Spleen (tissue), 11 donors: ENCODE measurements around the gene E4F1. TPM values are rescaled to one million over a fixed set of nuclear protein-coding genes. Genes with fewer than 3 reads are reported as not detected.
"Not testable (repeated sequence)": the region's sequence is repeated elsewhere in the genome, so short reads cannot be mapped to it uniquely, and the experiment has no call there.

Source experiments
- DNase-seq: peaks from one replicate; pipeline ENCODE4 v3.0.0-alpha.2; 2020
- H3K27ac ChIP-seq, 8 donors: fragments of 200-600 bp; sonication (generic) in 7 of 8; 1 replicate in 4 of 8; 2 replicates in 4 of 8; pipeline versions ENCODE4 v1.5.0 to v1.8.0; 2016 to 2021; ENCODE audit warnings: inconsistent platforms in 4 of 8, mild to moderate bottlenecking in 4 of 8, moderate library complexity in 1 of 8
- H3K27me3 ChIP-seq, 7 donors: fragments of 200-600 bp; sonication (generic) in 6 of 7; replicated peaks in 1 of 7; 1 replicate in 4 of 7; 2 replicates in 3 of 7; pipeline versions ENCODE4 v1.5.0 to v1.8.0; 2016 to 2021; ENCODE audit warnings: inconsistent platforms in 3 of 7, mild to moderate bottlenecking in 1 of 7
- H3K36me3 ChIP-seq, 6 donors: fragments of 200-600 bp; sonication (generic) in 5 of 6; 1 replicate in 4 of 6; 2 replicates in 2 of 6; pipeline versions ENCODE4 v1.5.0 to v1.8.0; 2016 to 2021; ENCODE audit warnings: inconsistent platforms in 2 of 6
- H3K4me1 ChIP-seq, 6 donors: fragments of 200-600 bp; sonication (generic) in 5 of 6; 1 replicate in 3 of 6; 2 replicates in 3 of 6; pipeline versions ENCODE4 v1.5.0 to v1.8.0; 2016 to 2021; ENCODE audit warnings: inconsistent platforms in 3 of 6
- H3K4me3 ChIP-seq, 8 donors: fragments of 200-600 bp; sonication (generic) in 7 of 8; 1 replicate in 4 of 8; 2 replicates in 4 of 8; pipeline versions ENCODE4 v1.5.0 to v1.8.0; 2016 to 2021; ENCODE audit warnings: inconsistent platforms in 4 of 8, mild to moderate bottlenecking in 4 of 8, moderate library complexity in 2 of 8
- H3K9me3 ChIP-seq, 8 donors: fragments of 200-600 bp; sonication (generic) in 7 of 8; 1 replicate in 4 of 8; 2 replicates in 4 of 8; pipeline versions ENCODE4 v1.5.0 to v1.8.0; 2016 to 2021; ENCODE audit warnings: inconsistent platforms in 4 of 8
- CTCF ChIP-seq, 11 experiments: fragments of 200-600 bp in 7 of 11; fragments of 450-650 bp in 4 of 11; sonication (generic) in 4 of 11; IDR thresholded peaks in 8 of 11; conservative IDR thresholded peaks in 3 of 11; 1 replicate in 7 of 11; 2 replicates in 4 of 11; pipeline versions ENCODE4 v1.4.0 to v1.8.0; 2016 to 2021; ENCODE audit warnings: antibody characterized with exemption in 11 of 11, inconsistent platforms in 4 of 11, mild to moderate bottlenecking in 1 of 11
- POLR2A ChIP-seq, 3 donors: fragments of 450-650 bp; IDR thresholded peaks; one replicate each; pipeline ENCODE4 v1.5.1; 2017; ENCODE audit warnings: antibody characterized with exemption in 3 of 3, mild to moderate bottlenecking in 1 of 3
- POLR2AphosphoS5 ChIP-seq, 3 donors: sonication (generic); formaldehyde crosslinking; IDR thresholded peaks; one replicate each; pipeline ENCODE4 v1.5.1; 2017; ENCODE audit warnings: antibody characterized with exemption in 3 of 3
- WGBS, 5 donors: extraction: QIAGEN DNeasy Blood & Tissue Kit in 3 of 5; methylation state at CpG; one replicate each; pipeline versions ENCODE4 v1.1.5 to v1.1.7; 2013 to 2018; 5-methylcytosine and 5-hydroxymethylcytosine counted together
- intact Hi-C: fragments of 100-400 bp; cut with DNase I; formaldehyde crosslinking; loops from one replicate; pipeline ENCODE4 v1.15.0; 2023; ENCODE audit warnings: low total_unique reads
- polyA plus RNA-seq, 3 donors: library from polyadenylated mRNA; stranded (reverse); fragments of 200-250 nt; gene quantifications; one replicate each; pipeline ENCODE4 v1.2.1, GENCODE V29; 2013
- total RNA-seq, 7 donors: library from RNA; depleted of rRNA in 3 of 7; stranded (reverse); fragments of >200 nt in 3 of 7; fragmentation: NEBNext Ultra II Directional in 4 of 7; extraction: Animal tissue kit (Norgen Biotek cat#: 25700) in 4 of 7; gene quantifications; one replicate each; pipeline versions ENCODE4 v1.1.0 to v1.2.1, GENCODE V29; 2016 to 2021
- donor health status: healthy with polysubstance abuse.
- donor health status: DM: no; HTN: no; CAD: no; lungs with moderate emphysema.
- donor health status: DM: no; HTN: no; CAD: no.
- donor health status: Bipolar disorder and iron deficiency.
- donor health status: healthy.
- donor health status: DM: no; HTN: no; CAD: no.
- donor health status: DM: yes; HTN: yes; CAD: no.

Gene E4F1
- total and polyA plus RNA-seq, 10 donors: 20.8 to 41.4 (median 29.1) TPM

- Histone ChIP-seq H3K27ac (no peak overlapping the region), H3K9me3 (no peaks in the 10 kb centered on the region), H3K4me1 (peaks cover 9 to 22% (median 17%) of the 10 kb centered on the region in 6 donors), H3K4me3 (no peak overlapping the region), H3K36me3 (no peaks in the 10 kb centered on the region), H3K27me3 (peaks cover 9 to 59% (median 37%) of the 10 kb centered on the region in 7 donors)
- DNase-seq: no peak
- intact Hi-C loops: no loop called here
- TF ChIP-seq POLR2AphosphoS5 (IDR thresholded peaks at IDR 0.05) (no peak), CTCF (IDR thresholded peaks at IDR 0.05 in 8 of 11, conservative IDR thresholded peaks at IDR 0.05 in 3 of 11) (no peak), POLR2A (IDR thresholded peaks at IDR 0.05) (no peak)
- WGBS, 5 donors: 67 to 89% (median 76%) methylated on average over 4 to 5 of the region's 5 CpGs
These were observed 24.3 kb upstream of the E4F1 start for GRCh38 chr16:2199095-2199494.

GRCh38 chr16:2199621-2200139 is 23.7 kb upstream of the E4F1 start:
- H3K4me3 ChIP-seq: no peak overlapping the region
- no peaks in the 10 kb centered on the region for H3K36me3 ChIP-seq
- no peaks in the 10 kb centered on the region for H3K9me3 ChIP-seq
- 71 to 79% (median 77%) methylated on average over 4 to 14 of the region's 14 CpGs for WGBS, 5 donors
- TF ChIP-seq CTCF (IDR thresholded peaks at IDR 0.05 in 8 of 11, conservative IDR thresholded peaks at IDR 0.05 in 3 of 11): no peak
- no peak for TF ChIP-seq POLR2A (IDR thresholded peaks at IDR 0.05)
- TF ChIP-seq POLR2AphosphoS5 (IDR thresholded peaks at IDR 0.05): no peak
- H3K27me3 ChIP-seq: peaks cover 9 to 53% (median 31%) of the 10 kb centered on the region in 7 donors
- peaks cover 11 to 28% (median 22%) of the 10 kb centered on the region in 6 donors for H3K4me1 ChIP-seq
- intact Hi-C loops: no loop called here
- DNase-seq: no peak
- no peak overlapping the region for H3K27ac ChIP-seq

GRCh38 chr16:2200313-2200712 is 23.1 kb upstream of the E4F1 start:
- Histone ChIP-seq H3K27ac (no peak overlapping the region), H3K9me3 (no peaks in the 10 kb centered on the region), H3K27me3 (peaks cover 5 to 47% (median 26%) of the 10 kb centered on the region in 7 donors), H3K36me3 (no peaks in the 10 kb centered on the region), H3K4me3 (no peak overlapping the region), H3K4me1 (peaks cover 11 to 26% (median 21%) of the 10 kb centered on the region in 6 donors)
- intact Hi-C loops: no loop called here
- TF ChIP-seq CTCF (IDR thresholded peaks at IDR 0.05 in 8 of 11, conservative IDR thresholded peaks at IDR 0.05 in 3 of 11) (no peak), POLR2A (IDR thresholded peaks at IDR 0.05) (no peak), POLR2AphosphoS5 (IDR thresholded peaks at IDR 0.05) (no peak)
- DNase-seq: no peak
- 79 to 88% (median 85%) methylated on average over 6 of the region's 6 CpGs for WGBS, 5 donors

- Histone ChIP-seq H3K4me1 (peaks cover 12 to 37% (median 32%) of the 10 kb centered on the region in 6 donors), H3K36me3 (peaks cover 0 to 18% (median 15%) of the 10 kb centered on the region in 6 donors), H3K27me3 (peaks cover 0 to 20% (median 4%) of the 10 kb centered on the region in 7 donors)
- H3K4me3 ChIP-seq, H3K9me3 ChIP-seq, H3K27ac ChIP-seq, intact Hi-C loops, DNase-seq: not testable (repeated sequence)
- 92 to 97% (median 94%) methylated on average over 8 of the region's 8 CpGs for WGBS, 5 donors
These were observed 20.2 kb upstream of the E4F1 start for GRCh38 chr16:2203119-2203688.
